WTC11 (cell line): ENCODE data around the gene PADI6. TPM values are rescaled to one million over a fixed set of nuclear protein-coding genes. Genes with fewer than 3 reads are reported as not detected.

Source experiments
- ATAC-seq: fragments of 200-7000 bp; cut with Tn5 transposase; 2 replicates; pipeline ENCODE4 v1.10.0; 2021; ENCODE audit warnings: mild to moderate bottlenecking, moderate library complexity
- CTCF ChIA-PET: fragments of 300-600 bp; sonication (Branson Sonifier 250); formaldehyde crosslinking; loops from one replicate; lab custom pipeline; 2021; ENCODE audit warnings: antibody characterized with exemption; lab: Charles Lee
- POLR2A ChIA-PET: fragments of 350-600 bp; sonication (Branson Sonifier 250); formaldehyde crosslinking; loops from one replicate; lab custom pipeline; 2021; ENCODE audit warnings: antibody characterized with exemption; lab: Charles Lee
- DNase-seq: peaks from one replicate; pipeline ENCODE4 v3.0.0; 2021; ENCODE audit warnings: low spot score
- H3K27ac Mint-ChIP-seq: 2 replicates; pipeline ENCODE4 v1.8.0; 2021; ENCODE audit warnings: mixed read lengths
- H3K27me3 Mint-ChIP-seq: 2 replicates; pipeline ENCODE4 v1.8.0; 2021; ENCODE audit warnings: low read depth, mild to moderate bottlenecking, moderate library complexity, mixed read lengths
- H3K36me3 Mint-ChIP-seq: 2 replicates; pipeline ENCODE4 v1.8.0; 2021; ENCODE audit warnings: mixed read lengths
- H3K4me1 Mint-ChIP-seq: 2 replicates; pipeline ENCODE4 v1.8.0; 2022; ENCODE audit warnings: mixed read lengths
- H3K4me3 Mint-ChIP-seq: 2 replicates; pipeline ENCODE4 v1.8.0; 2021; ENCODE audit warnings: mild to moderate bottlenecking, moderate library complexity, mixed read lengths
- H3K9me3 Mint-ChIP-seq: 2 replicates; pipeline ENCODE4 v1.8.0; 2021; ENCODE audit warnings: mixed read lengths
- AR ChIP-seq: fragments of 250-450 bp; sonication (Bioruptor Pico); IDR thresholded peaks from 2 replicates; pipeline ENCODE4 v1.9.0; 2021; ENCODE audit warnings: mild to moderate bottlenecking
- CTCF ChIP-seq: fragments of 200-600 bp; IDR thresholded peaks from 2 replicates; pipeline ENCODE4 v1.8.0; 2022; ENCODE audit warnings: antibody characterized with exemption
- E2F5 ChIP-seq: sonication (generic); formaldehyde crosslinking; IDR thresholded peaks from 2 replicates; pipeline ENCODE4 v1.8.1; 2022; ENCODE audit warnings: mild to moderate bottlenecking, moderate library complexity, missing genetic modification reagents
- ETV6 ChIP-seq: sonication (generic); formaldehyde crosslinking; IDR thresholded peaks from 2 replicates; pipeline ENCODE4 v1.8.1; 2022; ENCODE audit warnings: mild to moderate bottlenecking, missing genetic modification reagents
- FOXK1 ChIP-seq: sonication (generic); formaldehyde crosslinking; IDR thresholded peaks from 2 replicates; pipeline ENCODE4 v1.8.0; 2022; ENCODE audit warnings: mild to moderate bottlenecking, moderate library complexity, missing genetic modification reagents
- GRHL2 ChIP-seq: fragments of 250-450 bp; sonication (Bioruptor Pico); IDR thresholded peaks from 2 replicates; pipeline ENCODE4 v1.8.0; 2022; ENCODE audit warnings: mild to moderate bottlenecking, moderate library complexity; ENCODE audit not compliant: insufficient replicate concordance, severe bottlenecking
- MLX ChIP-seq: sonication (generic); formaldehyde crosslinking; IDR thresholded peaks from 2 replicates; pipeline ENCODE4 v1.8.1; 2023; ENCODE audit warnings: mild to moderate bottlenecking, missing genetic modification reagents, moderate library complexity
- NFE2L1 ChIP-seq: sonication (generic); formaldehyde crosslinking; IDR thresholded peaks from 2 replicates; pipeline ENCODE4 v1.8.1; 2023; ENCODE audit warnings: missing genetic modification reagents
- NR3C1 ChIP-seq: sonication (generic); formaldehyde crosslinking; conservative IDR thresholded peaks from 2 replicates; pipeline ENCODE4 v1.8.1; 2023; ENCODE audit warnings: low read depth, mild to moderate bottlenecking, missing genetic modification reagents
- SP1 ChIP-seq: sonication (generic); formaldehyde crosslinking; conservative IDR thresholded peaks from 2 replicates; pipeline ENCODE4 v1.8.1; 2022; ENCODE audit warnings: missing genetic modification reagents
- TEAD1 ChIP-seq: sonication (generic); formaldehyde crosslinking; IDR thresholded peaks from 2 replicates; pipeline ENCODE4 v1.8.0; 2022; ENCODE audit warnings: mild to moderate bottlenecking, missing genetic modification reagents
- TEAD4 ChIP-seq: sonication (generic); formaldehyde crosslinking; IDR thresholded peaks from 2 replicates; pipeline ENCODE4 v1.8.0; 2022; ENCODE audit warnings: mild to moderate bottlenecking, missing genetic modification reagents
- TP53 ChIP-seq: sonication (generic); formaldehyde crosslinking; IDR thresholded peaks from 2 replicates; pipeline ENCODE4 v1.8.1; 2023; ENCODE audit warnings: mild to moderate bottlenecking, missing genetic modification reagents
- USF1 ChIP-seq: sonication (generic); formaldehyde crosslinking; IDR thresholded peaks from 2 replicates; pipeline ENCODE4 v1.8.0; 2022; ENCODE audit warnings: mild to moderate bottlenecking, missing genetic modification reagents
- USF2 ChIP-seq: sonication (generic); formaldehyde crosslinking; IDR thresholded peaks from 2 replicates; pipeline ENCODE4 v1.8.1; 2023; ENCODE audit warnings: mild to moderate bottlenecking, missing genetic modification reagents, moderate library complexity
- ZBTB43 ChIP-seq: sonication (generic); formaldehyde crosslinking; IDR thresholded peaks from 2 replicates; pipeline ENCODE4 v1.8.1; 2023; ENCODE audit warnings: mild to moderate bottlenecking, missing genetic modification reagents
- ZNF121 ChIP-seq: sonication (generic); formaldehyde crosslinking; IDR thresholded peaks from 2 replicates; pipeline ENCODE4 v1.8.0; 2023; ENCODE audit warnings: missing genetic modification reagents
- ZNF219 ChIP-seq: sonication (generic); formaldehyde crosslinking; IDR thresholded peaks from 2 replicates; pipeline ENCODE4 v1.8.0; 2023; ENCODE audit warnings: missing genetic modification reagents, mild to moderate bottlenecking, borderline replicate concordance
- ZNF263 ChIP-seq: sonication (generic); formaldehyde crosslinking; IDR thresholded peaks from 2 replicates; pipeline ENCODE4 v1.8.1; 2022; ENCODE audit warnings: low read depth, mild to moderate bottlenecking, moderate library complexity, missing genetic modification reagents
- ZNF423 ChIP-seq: fragments of 250-450 bp; sonication (Bioruptor Pico); IDR thresholded peaks from 2 replicates; pipeline ENCODE4 v2.1.2; 2022; ENCODE audit warnings: mild to moderate bottlenecking, moderate library complexity
- total RNA-seq: library from RNA; stranded (reverse); gene quantifications from 3 replicates; pipeline ENCODE4 v1.2.3, GENCODE V29; 2021

PADI6 gene
- total RNA-seq, 1 experiment from 2014 or later = not detected

- peaks cover 27% of the 10 kb centered on the region for H3K4me1 Mint-ChIP-seq
- H3K27ac Mint-ChIP-seq = no peak overlapping the region
- no peaks in the 10 kb centered on the region for H3K9me3 Mint-ChIP-seq
- no peaks in the 10 kb centered on the region for H3K36me3 Mint-ChIP-seq
- no peak overlapping the region for H3K4me3 Mint-ChIP-seq
- TF ChIP-seq CTCF = 0 out of 2 replicates have a peak, but pooled peaks have one; percentile 23
- TF ChIP-seq ZNF121 (CRISPR knock-in tag) = peak; percentile 100
- TF ChIP-seq USF2 (CRISPR knock-in tag) = peak; percentile 81
- peak; percentile 84 for TF ChIP-seq USF1 (CRISPR knock-in tag)
- no peak for TF ChIP-seq TEAD1
- ATAC-seq (peak; percentile 83), DNase-seq (no peak)
- CTCF ChIA-PET = interaction anchor here (0.6 to 2.4 kb wide), 8 partner anchors 11 to 342 kb away, joined by 3 to 8 read pairs (median 3); no protein-coding TSS in a partner anchor
- no peaks in the 10 kb centered on the region; the same call in 1 of the 2 replicates for H3K27me3 Mint-ChIP-seq
- POLR2A ChIA-PET = no interaction called here
Measured at GRCh38 chr1:17370618-17371017, 1.4 kb upstream of the PADI6 start.

- no peak overlapping the region for H3K27ac Mint-ChIP-seq
- TF ChIP-seq ZNF121 (CRISPR knock-in tag) = peak; percentile 73; the same call in 1 of the 2 replicates
- no peak for TF ChIP-seq ZNF423 (CRISPR knock-in tag)
- H3K9me3 Mint-ChIP-seq = no peaks in the 10 kb centered on the region
- H3K27me3 Mint-ChIP-seq = no peaks in the 10 kb centered on the region; the same call in 1 of the 2 replicates
- peaks cover 39% of the 10 kb centered on the region for H3K4me1 Mint-ChIP-seq
- no peaks in the 10 kb centered on the region for H3K36me3 Mint-ChIP-seq
- DNase-seq (peak; percentile 24), ATAC-seq (no peak; the same call in 1 of the 2 replicates)
- ChIA-PET CTCF (no interaction called here), POLR2A (no interaction called here)
- no peak overlapping the region for H3K4me3 Mint-ChIP-seq
Measured at GRCh38 chr1:17372955-17373354, 959 bp downstream of the PADI6 start.

GRCh38 chr1:17375651-17376050, 3.7 kb downstream of the PADI6 start:
- Mint-ChIP-seq H3K9me3 (no peaks in the 10 kb centered on the region), H3K4me3 (no peak overlapping the region), H3K4me1 (peaks cover 33% of the 10 kb centered on the region), H3K27me3 (peaks cover under 1% of the 10 kb centered on the region; the same call in 1 of the 2 replicates), H3K36me3 (no peaks in the 10 kb centered on the region), H3K27ac (no peak overlapping the region)
- ChIA-PET POLR2A (no interaction called here), CTCF (interaction anchor here (1.2 kb wide), 1 partner anchor 20 kb away, joined by 3 read pairs; no protein-coding TSS in a partner anchor)
- ATAC-seq (no peak), DNase-seq (no peak)
- TF ChIP-seq AR (CRISPR knock-in tag) (no peak), E2F5 (CRISPR knock-in tag) (no peak), ZNF219 (CRISPR knock-in tag) (no peak), FOXK1 (CRISPR knock-in tag) (no peak), TP53 (CRISPR knock-in tag) (no peak), TEAD4 (CRISPR knock-in tag) (no peak), ETV6 (CRISPR knock-in tag) (no peak), NR3C1 (CRISPR knock-in tag) (no peak), SP1 (CRISPR knock-in tag) (no peak), ZNF263 (CRISPR knock-in tag) (no peak), CTCF (no peak), ZBTB43 (CRISPR knock-in tag) (no peak), GRHL2 (CRISPR knock-in tag) (no peak), MLX (CRISPR knock-in tag) (no peak), NFE2L1 (CRISPR knock-in tag) (no peak)
